Neural crest cell (in vitro differentiated cells): Measurements from ENCODE around the gene GRIN1. TPM values are rescaled to one million over a fixed set of nuclear protein-coding genes. Genes with fewer than 3 reads are reported as not detected.

Source experiments
- DNase-seq: peaks from one replicate; pipeline ENCODE4 v3.0.0; 2021; ENCODE audit warnings: low read depth, mixed read lengths, low spot score
- H3K27ac Mint-ChIP-seq: one replicate; pipeline ENCODE4 v1.8.0; 2021; ENCODE audit warnings: mild to moderate bottlenecking, mixed read lengths; ENCODE audit not compliant: unreplicated experiment
- H3K27me3 Mint-ChIP-seq: 2 replicates; pipeline ENCODE4 v1.8.0; 2021; ENCODE audit warnings: low read depth, mild to moderate bottlenecking, mixed read lengths
- H3K36me3 Mint-ChIP-seq: 2 replicates; pipeline ENCODE4 v1.8.0; 2021; ENCODE audit warnings: low read depth, mild to moderate bottlenecking, mixed read lengths
- H3K4me1 Mint-ChIP-seq: 2 replicates; pipeline ENCODE4 v1.8.0; 2021; ENCODE audit warnings: mixed read lengths
- H3K4me3 Mint-ChIP-seq: one replicate; pipeline ENCODE4 v1.8.0; 2021; ENCODE audit warnings: mild to moderate bottlenecking, mixed read lengths
- H3K9me3 Mint-ChIP-seq: 2 replicates; pipeline ENCODE4 v1.8.0; 2021; ENCODE audit warnings: mixed read lengths
- total RNA-seq: library from RNA; stranded (reverse); gene quantifications from 2 replicates; pipeline ENCODE4 v1.2.1, GENCODE V29; 2021
- TF ChIP-seq, protein P1 (sequence below): fragments of 200-600 bp; sonication (generic); conservative IDR thresholded peaks from 2 replicates; pipeline ENCODE4 v1.5.0; 2021; ENCODE audit warnings: antibody characterized with exemption, mild to moderate bottlenecking

GRIN1 gene
- total RNA-seq, 1 donor from 2014 or later = 0.44 TPM

DNA sequence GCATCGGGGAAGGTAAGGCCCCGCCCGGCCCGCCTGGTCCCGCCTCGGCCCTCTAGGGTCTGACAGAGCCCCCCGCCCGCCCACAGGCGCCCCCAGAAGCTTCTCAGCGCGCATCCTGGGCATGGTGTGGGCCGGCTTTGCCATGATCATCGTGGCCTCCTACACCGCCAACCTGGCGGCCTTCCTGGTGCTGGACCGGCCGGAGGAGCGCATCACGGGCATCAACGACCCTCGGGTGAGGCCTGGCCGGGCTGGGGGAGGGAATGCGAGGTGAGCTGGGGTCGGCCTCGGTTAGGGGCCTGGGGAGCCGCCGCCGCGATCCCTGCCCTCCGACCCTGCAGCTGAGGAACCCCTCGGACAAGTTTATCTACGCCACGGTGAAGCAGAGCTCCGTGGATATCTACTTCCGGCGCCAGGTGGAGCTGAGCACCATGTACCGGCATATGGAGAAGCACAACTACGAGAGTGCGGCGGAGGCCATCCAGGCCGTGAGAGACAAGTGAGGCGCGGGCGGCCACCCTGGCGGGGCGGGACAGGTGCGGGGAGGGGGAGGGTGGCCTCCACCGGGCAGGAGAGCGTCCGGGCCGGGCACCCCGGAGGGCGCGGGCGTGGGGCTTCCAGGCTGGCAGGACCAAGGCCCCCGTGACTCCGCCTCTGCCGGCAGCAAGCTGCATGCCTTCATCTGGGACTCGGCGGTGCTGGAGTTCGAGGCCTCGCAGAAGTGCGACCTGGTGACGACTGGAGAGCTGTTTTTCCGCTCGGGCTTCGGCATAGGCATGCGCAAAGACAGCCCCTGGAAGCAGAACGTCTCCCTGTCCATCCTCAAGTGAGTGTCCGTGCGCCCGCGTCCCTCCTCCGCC is 23.8 kb downstream of the GRIN1 start:
- Mint-ChIP-seq H3K27ac (no peak overlapping the region), H3K9me3 (no peaks in the 10 kb centered on the region), H3K27me3 (peaks cover 96% of the 10 kb centered on the region), H3K4me3 (no peak overlapping the region), H3K36me3 (no peaks in the 10 kb centered on the region), H3K4me1 (peaks cover 5% of the 10 kb centered on the region)
- TF ChIP-seq, protein P1, sequence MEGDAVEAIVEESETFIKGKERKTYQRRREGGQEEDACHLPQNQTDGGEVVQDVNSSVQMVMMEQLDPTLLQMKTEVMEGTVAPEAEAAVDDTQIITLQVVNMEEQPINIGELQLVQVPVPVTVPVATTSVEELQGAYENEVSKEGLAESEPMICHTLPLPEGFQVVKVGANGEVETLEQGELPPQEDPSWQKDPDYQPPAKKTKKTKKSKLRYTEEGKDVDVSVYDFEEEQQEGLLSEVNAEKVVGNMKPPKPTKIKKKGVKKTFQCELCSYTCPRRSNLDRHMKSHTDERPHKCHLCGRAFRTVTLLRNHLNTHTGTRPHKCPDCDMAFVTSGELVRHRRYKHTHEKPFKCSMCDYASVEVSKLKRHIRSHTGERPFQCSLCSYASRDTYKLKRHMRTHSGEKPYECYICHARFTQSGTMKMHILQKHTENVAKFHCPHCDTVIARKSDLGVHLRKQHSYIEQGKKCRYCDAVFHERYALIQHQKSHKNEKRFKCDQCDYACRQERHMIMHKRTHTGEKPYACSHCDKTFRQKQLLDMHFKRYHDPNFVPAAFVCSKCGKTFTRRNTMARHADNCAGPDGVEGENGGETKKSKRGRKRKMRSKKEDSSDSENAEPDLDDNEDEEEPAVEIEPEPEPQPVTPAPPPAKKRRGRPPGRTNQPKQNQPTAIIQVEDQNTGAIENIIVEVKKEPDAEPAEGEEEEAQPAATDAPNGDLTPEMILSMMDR = no peak
- DNase-seq = no peak

DNA sequence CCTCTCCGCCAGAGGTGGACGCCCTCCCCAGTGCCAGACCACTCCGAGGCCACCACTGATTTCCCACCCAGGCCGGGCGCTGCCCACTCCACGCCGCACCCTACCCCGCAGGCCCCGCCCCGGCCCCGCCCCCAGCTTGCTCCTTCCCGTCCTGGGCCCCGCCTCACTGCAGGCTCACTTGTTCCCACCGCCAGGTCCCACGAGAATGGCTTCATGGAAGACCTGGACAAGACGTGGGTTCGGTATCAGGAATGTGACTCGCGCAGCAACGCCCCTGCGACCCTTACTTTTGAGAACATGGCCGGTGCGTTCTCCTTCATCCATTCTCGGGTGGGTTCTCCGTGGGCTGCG is 24.4 kb downstream of the GRIN1 start:
- Mint-ChIP-seq H3K36me3 (no peaks in the 10 kb centered on the region), H3K27ac (no peak overlapping the region), H3K4me1 (peaks cover 5% of the 10 kb centered on the region), H3K4me3 (no peak overlapping the region), H3K27me3 (peaks cover 94% of the 10 kb centered on the region), H3K9me3 (no peaks in the 10 kb centered on the region)
- TF ChIP-seq, protein P1 = no peak
- no peak for DNase-seq

DNA sequence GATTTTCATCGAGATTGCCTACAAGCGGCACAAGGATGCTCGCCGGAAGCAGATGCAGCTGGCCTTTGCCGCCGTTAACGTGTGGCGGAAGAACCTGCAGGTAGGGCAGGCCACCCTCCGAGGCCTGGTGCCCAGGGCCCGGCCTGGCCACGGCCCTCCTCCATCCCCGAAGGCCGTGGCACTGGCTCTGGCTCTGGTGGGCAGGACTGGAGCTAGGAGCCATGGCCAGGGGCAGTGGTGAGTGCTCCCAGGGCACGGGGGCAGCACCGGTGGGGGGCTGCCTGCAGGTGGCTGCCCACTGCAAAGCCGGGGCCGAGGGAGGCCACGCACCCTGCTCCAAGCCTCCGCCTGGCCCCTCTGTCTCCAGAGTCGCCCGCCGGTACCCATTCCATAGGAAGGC is 24.9 kb downstream of the GRIN1 start:
- no peaks in the 10 kb centered on the region for H3K9me3 Mint-ChIP-seq
- no peak for DNase-seq
- H3K27me3 Mint-ChIP-seq = peaks cover 93% of the 10 kb centered on the region
- peaks cover 5% of the 10 kb centered on the region for H3K4me1 Mint-ChIP-seq
- no peaks in the 10 kb centered on the region for H3K36me3 Mint-ChIP-seq
- TF ChIP-seq, protein P1 = no peak
- H3K27ac Mint-ChIP-seq = no peak overlapping the region
- H3K4me3 Mint-ChIP-seq = no peak overlapping the region

DNA sequence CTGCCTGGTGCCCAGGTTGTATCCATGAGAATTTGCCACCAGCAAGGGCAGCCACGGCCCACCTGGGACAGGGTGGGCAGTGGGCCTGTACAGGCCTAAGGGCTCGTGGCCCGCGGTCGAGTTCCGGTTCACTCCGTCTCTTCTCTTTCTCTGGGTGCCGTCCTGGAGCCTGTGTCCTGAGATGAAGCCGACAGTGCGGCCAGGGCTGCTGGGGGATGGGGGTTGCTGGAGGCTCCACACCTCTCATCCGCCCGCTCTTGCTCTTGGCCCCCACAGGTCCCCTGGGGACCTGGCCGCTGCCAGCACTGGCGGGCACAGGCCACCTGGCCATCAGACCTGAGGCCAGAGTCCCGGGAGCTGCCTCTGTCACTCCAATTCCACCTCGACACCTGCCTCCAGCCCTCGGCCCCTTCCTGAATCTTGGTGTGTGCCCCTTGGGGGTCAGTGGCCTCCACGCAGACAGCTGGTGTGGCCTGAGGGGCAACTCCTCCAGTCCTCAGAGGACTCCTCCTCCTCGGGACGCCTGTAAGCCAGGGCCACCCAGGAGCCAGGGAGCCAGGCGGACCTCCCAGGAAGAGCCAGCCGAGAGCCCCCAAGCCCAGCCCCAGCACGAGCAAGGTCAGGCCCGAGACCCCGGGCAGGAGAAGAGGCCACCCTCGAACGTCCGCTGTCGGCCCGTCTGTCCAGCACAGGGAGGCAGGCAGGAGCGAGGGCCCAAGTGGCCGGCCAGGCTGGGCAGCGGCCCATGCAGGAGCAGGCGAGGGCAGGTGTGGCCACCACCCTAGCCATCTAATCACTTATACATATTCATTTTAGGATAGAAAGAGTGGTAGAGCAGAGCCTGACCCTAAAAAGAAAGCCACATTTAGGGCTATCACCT is 25.7 kb downstream of the GRIN1 start:
- Mint-ChIP-seq H3K27ac (no peak overlapping the region), H3K4me1 (no peaks in the 10 kb centered on the region), H3K36me3 (no peaks in the 10 kb centered on the region), H3K9me3 (no peaks in the 10 kb centered on the region), H3K4me3 (no peak overlapping the region), H3K27me3 (peaks cover 91% of the 10 kb centered on the region)
- DNase-seq = no peak
- TF ChIP-seq, protein P1 = no peak

DNA sequence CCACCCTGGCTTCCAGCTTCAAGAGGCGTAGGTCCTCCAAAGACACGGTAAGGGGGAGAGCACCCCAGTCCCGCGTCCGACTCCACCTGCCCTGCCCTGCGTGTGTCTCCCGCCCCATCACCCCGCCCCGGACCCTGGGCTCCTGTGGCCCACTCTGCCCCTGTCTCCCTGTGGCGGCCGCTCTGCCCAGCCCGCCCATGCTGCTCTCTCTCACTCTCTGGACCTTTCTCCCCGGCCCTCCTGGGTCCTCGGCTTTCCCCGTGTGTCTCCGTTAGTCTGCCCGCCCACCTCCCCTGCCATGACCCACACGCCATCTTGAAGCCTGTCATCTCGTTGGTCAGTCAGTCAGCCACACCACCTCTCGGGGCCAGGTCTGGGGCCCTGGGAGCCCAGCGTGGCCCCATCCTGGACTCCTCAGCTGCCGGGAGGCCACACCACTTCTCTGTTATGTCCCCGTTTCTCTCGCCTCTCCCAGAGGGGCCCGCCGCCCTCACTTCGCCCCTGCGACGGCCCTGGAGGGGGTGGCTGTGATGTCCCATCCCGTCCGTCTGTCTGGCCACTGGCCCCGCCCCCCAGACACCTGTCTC is 26.4 kb downstream of the GRIN1 start:
- TF ChIP-seq, protein P1 = no peak

More for the DNA sequence above, 26.4 kb downstream of the GRIN1 start:
- H3K4me1 Mint-ChIP-seq = no peaks in the 10 kb centered on the region
- no peaks in the 10 kb centered on the region for H3K36me3 Mint-ChIP-seq
- H3K27me3 Mint-ChIP-seq = peaks cover 89% of the 10 kb centered on the region
- no peak overlapping the region for H3K27ac Mint-ChIP-seq
- H3K4me3 Mint-ChIP-seq = no peak overlapping the region
- no peaks in the 10 kb centered on the region for H3K9me3 Mint-ChIP-seq
- DNase-seq = no peak
